Brain microvascular endothelial cell (primary cell): ENCODE measurements around the gene NLRP5.

Experiments used
- DNase-seq: peaks from one replicate; pipeline ENCODE4 v3.0.0-alpha.2; 2020
- H3K27ac ChIP-seq: fragments of 250-450 bp; sonication (Bioruptor Pico); 2 replicates; pipeline ENCODE4 v1.5.1; 2020; ENCODE audit warnings: mild to moderate bottlenecking, moderate library complexity
- H3K27me3 ChIP-seq: fragments of 250-450 bp; sonication (Bioruptor Pico); replicated peaks from 2 replicates; pipeline ENCODE4 v1.5.1; 2020; ENCODE audit warnings: mild to moderate bottlenecking
- H3K36me3 ChIP-seq: fragments of 250-450 bp; sonication (Bioruptor Pico); replicated peaks from 2 replicates; pipeline ENCODE4 v1.5.1; 2020; ENCODE audit warnings: mild to moderate bottlenecking
- H3K4me3 ChIP-seq: 2 replicates; pipeline ENCODE4 v1.5.1; 2011; ENCODE audit warnings: low read depth, mild to moderate bottlenecking, control low read depth, low read length, moderate library complexity
- in situ Hi-C: cut with HindIII; loops from 2 replicates; pipeline ENCODE4 v1.10.0; 2017; ENCODE audit warnings: low sequenced_read_pairs, low pct_ligation_motif_present
- TF ChIP-seq, protein P1 (sequence below): IDR thresholded peaks from 2 replicates; pipeline ENCODE4 v1.5.1; 2011; ENCODE audit warnings: low read depth, mild to moderate bottlenecking, moderate library complexity, low read length, control low read depth, inconsistent platforms; ENCODE audit errors: missing control alignments

Gene NLRP5

DNA sequence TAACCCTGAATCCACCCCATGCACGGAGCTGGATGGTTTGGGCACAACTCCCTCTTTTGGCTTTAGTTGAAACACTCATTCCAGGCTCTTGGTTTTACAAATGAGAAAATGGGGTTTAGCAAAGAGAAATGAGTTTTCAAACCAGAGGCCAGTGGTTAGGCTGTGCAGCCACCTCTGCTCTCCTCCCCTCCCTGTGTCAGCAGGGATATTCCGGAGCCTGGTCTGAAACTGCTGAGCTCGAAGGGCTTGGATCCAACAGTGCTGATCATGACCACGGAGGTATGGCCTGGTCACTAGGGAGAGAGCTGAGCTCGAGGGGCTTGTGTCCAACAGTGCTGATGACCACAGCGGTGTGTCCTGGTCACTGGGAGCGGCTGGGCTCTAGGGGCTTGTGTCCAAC, 93.0 kb downstream of the NLRP5 start:
- in situ Hi-C loops = no loop called here
- TF ChIP-seq, protein P1, sequence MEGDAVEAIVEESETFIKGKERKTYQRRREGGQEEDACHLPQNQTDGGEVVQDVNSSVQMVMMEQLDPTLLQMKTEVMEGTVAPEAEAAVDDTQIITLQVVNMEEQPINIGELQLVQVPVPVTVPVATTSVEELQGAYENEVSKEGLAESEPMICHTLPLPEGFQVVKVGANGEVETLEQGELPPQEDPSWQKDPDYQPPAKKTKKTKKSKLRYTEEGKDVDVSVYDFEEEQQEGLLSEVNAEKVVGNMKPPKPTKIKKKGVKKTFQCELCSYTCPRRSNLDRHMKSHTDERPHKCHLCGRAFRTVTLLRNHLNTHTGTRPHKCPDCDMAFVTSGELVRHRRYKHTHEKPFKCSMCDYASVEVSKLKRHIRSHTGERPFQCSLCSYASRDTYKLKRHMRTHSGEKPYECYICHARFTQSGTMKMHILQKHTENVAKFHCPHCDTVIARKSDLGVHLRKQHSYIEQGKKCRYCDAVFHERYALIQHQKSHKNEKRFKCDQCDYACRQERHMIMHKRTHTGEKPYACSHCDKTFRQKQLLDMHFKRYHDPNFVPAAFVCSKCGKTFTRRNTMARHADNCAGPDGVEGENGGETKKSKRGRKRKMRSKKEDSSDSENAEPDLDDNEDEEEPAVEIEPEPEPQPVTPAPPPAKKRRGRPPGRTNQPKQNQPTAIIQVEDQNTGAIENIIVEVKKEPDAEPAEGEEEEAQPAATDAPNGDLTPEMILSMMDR = no peak
- DNase-seq = no peak
- no peak overlapping the region for H3K4me3 ChIP-seq
- H3K27ac ChIP-seq = no peak overlapping the region
- no peaks in the 10 kb centered on the region for H3K36me3 ChIP-seq
- H3K27me3 ChIP-seq = no peaks in the 10 kb centered on the region

DNA sequence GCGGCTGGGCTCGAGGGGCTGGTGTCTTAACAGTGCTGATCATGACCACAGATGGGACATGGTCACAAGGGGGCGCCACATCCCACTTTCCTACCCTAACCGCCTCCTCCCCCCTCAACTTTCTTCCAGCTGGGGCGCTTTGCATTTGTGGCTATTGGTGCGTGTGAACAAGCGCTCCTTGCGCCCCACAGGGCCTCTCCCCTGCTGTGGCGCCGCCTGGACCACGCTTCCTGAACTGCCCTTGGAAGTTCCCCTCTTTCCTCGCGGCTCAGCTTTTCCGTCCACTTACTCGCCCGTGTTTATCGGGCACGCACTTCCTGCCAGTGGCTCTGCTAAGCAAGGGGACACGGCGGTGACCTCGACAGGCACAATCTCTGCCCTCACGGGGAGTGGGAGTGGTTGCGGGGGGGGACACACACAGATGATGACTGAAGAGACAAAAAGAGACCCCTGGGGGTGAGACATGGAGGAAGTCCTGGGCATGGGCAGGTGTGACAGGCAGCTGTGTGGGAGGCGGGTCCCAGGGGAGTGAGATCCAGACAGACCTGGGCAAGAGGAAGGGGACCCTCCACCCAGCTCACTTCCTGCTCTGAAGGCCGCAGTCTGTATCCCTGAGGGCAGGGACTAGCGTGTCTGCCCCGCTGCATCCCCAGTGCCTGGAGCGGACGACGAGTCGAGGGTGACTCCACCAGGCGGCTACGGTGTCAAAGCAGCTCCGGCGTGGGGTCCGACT, 94.3 kb downstream of the NLRP5 start:
- TF ChIP-seq, protein P1 = peak; percentile 74
- Histone ChIP-seq H3K27me3 (no peaks in the 10 kb centered on the region), H3K36me3 (peaks cover 6% of the 10 kb centered on the region), H3K27ac (no peak overlapping the region), H3K4me3 (peak overlapping the region; percentile 47)
- peak; percentile 85 for DNase-seq
- in situ Hi-C loops = no loop called here

DNA sequence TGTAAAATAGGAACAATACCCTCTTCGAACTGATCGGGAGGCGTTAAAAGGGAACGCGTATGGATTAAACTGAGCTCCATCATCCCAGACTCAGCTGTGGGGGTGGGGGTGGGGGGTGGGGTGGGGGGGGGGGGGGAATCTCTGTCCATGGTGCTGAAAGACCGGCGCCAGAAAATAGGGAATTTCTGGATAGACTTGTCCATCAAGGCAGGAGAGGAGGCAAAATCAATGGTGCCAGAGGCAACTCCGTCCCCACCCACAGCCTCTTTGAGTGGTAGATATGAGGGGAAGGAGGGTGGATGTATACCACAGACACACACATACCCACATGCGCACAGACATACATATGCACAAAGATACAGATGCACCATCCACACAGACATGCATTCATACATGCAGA, 97.1 kb downstream of the NLRP5 start:
- no peak for DNase-seq
- Histone ChIP-seq H3K36me3 (peaks cover 10% of the 10 kb centered on the region), H3K27ac (no peak overlapping the region), H3K4me3 (no peak overlapping the region), H3K27me3 (no peaks in the 10 kb centered on the region)
- in situ Hi-C loops = no loop called here
- TF ChIP-seq, protein P1 = no peak

DNA sequence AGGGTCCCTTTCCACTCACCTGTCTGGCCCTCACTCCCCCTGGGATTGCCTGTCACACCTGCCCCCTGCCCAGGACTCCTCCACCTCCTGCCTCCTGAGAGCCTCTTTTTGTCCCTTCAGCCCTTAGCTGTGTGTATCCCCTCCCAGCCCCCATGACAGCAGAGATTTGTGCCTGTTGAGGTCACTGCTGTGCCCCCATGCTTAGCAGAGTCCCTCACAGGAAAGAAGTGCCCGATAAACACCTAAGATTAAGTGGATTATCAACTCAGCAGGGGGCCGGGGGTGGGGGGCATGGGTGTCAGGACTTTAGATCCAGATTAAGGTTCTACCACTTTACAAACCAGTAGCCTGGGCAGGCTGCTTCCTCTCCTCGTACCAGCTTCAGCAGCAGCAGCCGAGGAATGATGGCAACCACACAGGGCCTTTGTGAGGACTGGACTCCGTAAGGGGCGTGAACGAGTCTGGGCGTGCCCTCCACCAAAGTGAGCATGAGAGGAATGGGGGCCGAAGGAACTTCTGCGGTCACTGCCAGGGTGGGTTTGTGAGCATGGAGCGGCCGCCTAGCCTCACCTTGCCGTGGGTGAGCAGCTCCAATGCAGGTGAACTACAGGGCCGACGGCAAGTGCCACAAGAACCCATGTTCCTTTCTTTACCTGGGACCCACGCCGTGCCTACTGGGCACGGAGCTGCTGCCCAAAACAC, 98.4 kb downstream of the NLRP5 start:
- DNase-seq = no peak
- in situ Hi-C loops = no loop called here
- TF ChIP-seq, protein P1 = no peak
- Histone ChIP-seq H3K4me3 (no peak overlapping the region), H3K27ac (no peak overlapping the region), H3K27me3 (no peaks in the 10 kb centered on the region), H3K36me3 (peaks cover 10% of the 10 kb centered on the region)

DNA sequence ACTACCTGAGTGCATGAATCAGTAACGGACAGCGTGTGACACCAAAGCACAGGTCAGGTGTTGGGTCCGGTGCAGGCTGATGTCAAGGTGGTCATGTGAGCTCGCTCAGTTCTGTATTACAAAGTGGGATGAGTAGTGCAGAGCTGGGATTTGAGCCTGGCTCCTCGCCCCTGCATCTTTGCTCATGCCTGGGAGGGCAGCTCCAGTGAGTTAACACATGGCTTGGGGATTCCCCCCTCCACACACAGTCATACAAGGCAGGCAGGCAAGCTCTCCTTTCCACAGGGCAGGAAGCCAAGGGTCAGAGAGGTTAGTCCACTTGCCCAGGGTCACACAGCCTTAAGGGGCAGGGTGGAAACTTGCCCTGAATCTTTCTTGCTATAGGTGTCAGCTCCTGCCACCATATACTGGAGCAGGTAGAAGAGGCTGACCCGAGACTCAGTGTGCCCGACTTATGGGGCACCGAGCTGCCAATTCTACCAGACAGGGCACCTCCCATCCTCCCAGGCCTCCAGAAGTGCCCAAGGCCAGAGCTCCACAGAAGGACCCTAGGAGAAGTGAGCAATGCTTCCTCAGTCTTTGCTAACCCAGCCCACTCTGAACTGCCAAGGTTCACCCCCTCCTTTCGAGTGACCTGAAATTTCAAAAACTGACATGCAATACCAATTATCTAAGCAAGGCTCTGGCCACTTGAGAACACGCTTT, 99.1 kb downstream of the NLRP5 start:
- in situ Hi-C loops = no loop called here
- Histone ChIP-seq H3K27ac (no peak overlapping the region), H3K27me3 (no peaks in the 10 kb centered on the region), H3K4me3 (no peak overlapping the region), H3K36me3 (peaks cover 15% of the 10 kb centered on the region)
- no peak for DNase-seq
- TF ChIP-seq, protein P1 = no peak
